ENCODE results near the gene NAPA.

Gene NAPA

GRCh38 chr19:47491358-47492136 is 23.3 kb downstream of the NAPA start:
- H3K14ac ChIP-seq (ENCODE audit: low read length): no peak overlapping the region
- no peak overlapping the region for H4K91ac ChIP-seq (ENCODE audit: low read depth, low read length)
- no peak overlapping the region for H3K9ac ChIP-seq (ENCODE audit: low read length)
- no peaks in the 10 kb centered on the region for H3K79me2 ChIP-seq (ENCODE audit: control insufficient read depth, insufficient read depth, low read length, poor library complexity)
- H3K4me2 ChIP-seq (ENCODE audit: low read length): no peak overlapping the region
- no peak overlapping the region for H3K4ac ChIP-seq (ENCODE audit: low read depth, low read length)
- H2BK120ac ChIP-seq (ENCODE audit: insufficient read depth, low read length, poor library complexity): no peak overlapping the region
- no peak overlapping the region for H2AK5ac ChIP-seq (ENCODE audit: low read length)
- WGBS (ENCODE audit: extremely low coverage, insufficient coverage, insufficient read length): no CpG with 5 or more reads among the region's 22 CpGs
- H2BK12ac ChIP-seq (ENCODE audit: low read length): no peak overlapping the region
- H3K18ac ChIP-seq (ENCODE audit: low read length): no peak overlapping the region
- H3K4me1 ChIP-seq (ENCODE audit: control insufficient read depth in 1 of 2, insufficient read depth in 2 of 2, low read length in 2 of 2): no peaks in the 10 kb centered on the region
- H3K23ac ChIP-seq (ENCODE audit: low read length): no peak overlapping the region
- H2BK5ac ChIP-seq (ENCODE audit: low read depth, low read length, poor library complexity): no peak overlapping the region
- H4K8ac ChIP-seq (ENCODE audit: low read depth, low read length): no peak overlapping the region
- H3K36me3 ChIP-seq (ENCODE audit: control insufficient read depth in 1 of 2, insufficient read depth in 2 of 2, low read length in 2 of 2): peaks cover 77 to 78% of the 10 kb centered on the region in 2 experiments
- H2AFZ ChIP-seq (ENCODE audit: insufficient read depth, low read length, poor library complexity): no peak overlapping the region
- no peak overlapping the region for H4K12ac ChIP-seq (ENCODE audit: low read depth, low read length)
- no peak for DNase-seq
- H3K27ac ChIP-seq (ENCODE audit: low read depth, low read length): no peak overlapping the region
- H3K79me1 ChIP-seq (ENCODE audit: low read length): no peaks in the 10 kb centered on the region
- H3K27me3 ChIP-seq (ENCODE audit: insufficient read depth, low read length): no peaks in the 10 kb centered on the region
- H3K9me3 ChIP-seq (ENCODE audit: insufficient read depth, low read depth, low read length): no peaks in the 10 kb centered on the region
- no peak overlapping the region for H3K4me3 ChIP-seq (ENCODE audit: low read depth, low read length)

- H2AK5ac ChIP-seq (ENCODE audit: low read length): no peak overlapping the region
These were observed 24.0 kb downstream of the NAPA start for GRCh38 chr19:47490847-47491246.

GRCh38 chr19:47490031-47490430 is 24.8 kb downstream of the NAPA start:
- Histone ChIP-seq H4K8ac (ENCODE audit: low read depth, low read length) (no peak overlapping the region), H2AFZ (ENCODE audit: insufficient read depth, low read length, poor library complexity) (no peak overlapping the region), H3K9me3 (ENCODE audit: insufficient read depth, low read depth, low read length) (no peaks in the 10 kb centered on the region), H3K23ac (ENCODE audit: low read length) (no peak overlapping the region), H2BK120ac (ENCODE audit: insufficient read depth, low read length, poor library complexity) (no peak overlapping the region), H3K4me3 (ENCODE audit: low read depth, low read length) (no peak overlapping the region), H3K27me3 (ENCODE audit: insufficient read depth, low read length) (no peaks in the 10 kb centered on the region), H3K18ac (ENCODE audit: low read length) (no peak overlapping the region), H3K4me2 (ENCODE audit: low read length) (no peak overlapping the region), H3K79me1 (ENCODE audit: low read length) (no peaks in the 10 kb centered on the region), H3K4me1 (ENCODE audit: control insufficient read depth in 1 of 2, insufficient read depth in 2 of 2, low read length in 2 of 2) (no peaks in the 10 kb centered on the region), H2BK5ac (ENCODE audit: low read depth, low read length, poor library complexity) (no peak overlapping the region), H2AK5ac (ENCODE audit: low read length) (no peak overlapping the region), H3K27ac (ENCODE audit: low read depth, low read length) (no peak overlapping the region), H3K79me2 (ENCODE audit: control insufficient read depth, insufficient read depth, low read length, poor library complexity) (no peaks in the 10 kb centered on the region), H4K12ac (ENCODE audit: low read depth, low read length) (no peak overlapping the region), H2BK12ac (ENCODE audit: low read length) (no peak overlapping the region), H3K4ac (ENCODE audit: low read depth, low read length) (no peak overlapping the region), H3K36me3 (ENCODE audit: control insufficient read depth in 1 of 2, insufficient read depth in 2 of 2, low read length in 2 of 2) (peaks cover 68 to 71% of the 10 kb centered on the region in 2 experiments), H3K14ac (ENCODE audit: low read length) (no peak overlapping the region), H3K9ac (ENCODE audit: low read length) (no peak overlapping the region), H4K91ac (ENCODE audit: low read depth, low read length) (no peak overlapping the region)
- WGBS (ENCODE audit: extremely low coverage, insufficient coverage, insufficient read length): 100% methylated on average over 7 of the region's 7 CpGs
- DNase-seq: no peak

More at GRCh38 chr19:47490847-47491246, 24.0 kb downstream of the NAPA start:
- Histone ChIP-seq H4K8ac (ENCODE audit: low read depth, low read length) (no peak overlapping the region), H3K4me3 (ENCODE audit: low read depth, low read length) (no peak overlapping the region), H3K36me3 (ENCODE audit: control insufficient read depth in 1 of 2, insufficient read depth in 2 of 2, low read length in 2 of 2) (peaks cover 72 to 73% of the 10 kb centered on the region in 2 experiments), H3K9ac (ENCODE audit: low read length) (no peak overlapping the region), H3K4me1 (ENCODE audit: control insufficient read depth in 1 of 2, insufficient read depth in 2 of 2, low read length in 2 of 2) (no peaks in the 10 kb centered on the region), H3K4ac (ENCODE audit: low read depth, low read length) (no peak overlapping the region), H3K79me2 (ENCODE audit: control insufficient read depth, insufficient read depth, low read length, poor library complexity) (no peaks in the 10 kb centered on the region), H3K18ac (ENCODE audit: low read length) (no peak overlapping the region), H3K9me3 (ENCODE audit: insufficient read depth, low read depth, low read length) (no peaks in the 10 kb centered on the region), H4K91ac (ENCODE audit: low read depth, low read length) (no peak overlapping the region), H2BK5ac (ENCODE audit: low read depth, low read length, poor library complexity) (no peak overlapping the region), H3K4me2 (ENCODE audit: low read length) (no peak overlapping the region), H3K27ac (ENCODE audit: low read depth, low read length) (no peak overlapping the region), H3K14ac (ENCODE audit: low read length) (no peak overlapping the region), H4K12ac (ENCODE audit: low read depth, low read length) (no peak overlapping the region), H2BK12ac (ENCODE audit: low read length) (no peak overlapping the region), H3K23ac (ENCODE audit: low read length) (no peak overlapping the region), H3K27me3 (ENCODE audit: insufficient read depth, low read length) (no peaks in the 10 kb centered on the region), H2AFZ (ENCODE audit: insufficient read depth, low read length, poor library complexity) (no peak overlapping the region), H3K79me1 (ENCODE audit: low read length) (no peaks in the 10 kb centered on the region), H2BK120ac (ENCODE audit: insufficient read depth, low read length, poor library complexity) (no peak overlapping the region)
- WGBS (ENCODE audit: extremely low coverage, insufficient coverage, insufficient read length): no CpG with 5 or more reads among the region's 3 CpGs
- DNase-seq: no peak

- H3K18ac ChIP-seq (ENCODE audit: low read length): no peak overlapping the region
- no peak overlapping the region for H4K91ac ChIP-seq (ENCODE audit: low read depth, low read length)
- H2BK5ac ChIP-seq (ENCODE audit: low read depth, low read length, poor library complexity): no peak overlapping the region
- no peaks in the 10 kb centered on the region for H3K9me3 ChIP-seq (ENCODE audit: insufficient read depth, low read depth, low read length)
- no peak overlapping the region for H2BK120ac ChIP-seq (ENCODE audit: insufficient read depth, low read length, poor library complexity)
- H3K27ac ChIP-seq (ENCODE audit: low read depth, low read length): no peak overlapping the region
- H3K4me2 ChIP-seq (ENCODE audit: low read length): no peak overlapping the region
- H2AK5ac ChIP-seq (ENCODE audit: low read length): no peak overlapping the region
- H3K79me1 ChIP-seq (ENCODE audit: low read length): peaks cover 2% of the 10 kb centered on the region
- peaks cover under 1% of the 10 kb centered on the region for H3K79me2 ChIP-seq (ENCODE audit: control insufficient read depth, insufficient read depth, low read length, poor library complexity)
- H3K14ac ChIP-seq (ENCODE audit: low read length): no peak overlapping the region
- no peak overlapping the region for H3K4ac ChIP-seq (ENCODE audit: low read depth, low read length)
- H4K8ac ChIP-seq (ENCODE audit: low read depth, low read length): no peak overlapping the region
- H3K9ac ChIP-seq (ENCODE audit: low read length): no peak overlapping the region
- no peak overlapping the region for H4K12ac ChIP-seq (ENCODE audit: low read depth, low read length)
- H3K36me3 ChIP-seq (ENCODE audit: control insufficient read depth in 1 of 2, insufficient read depth in 2 of 2, low read length in 2 of 2): peaks cover 68% of the 10 kb centered on the region in 2 experiments
- no peak overlapping the region for H2BK12ac ChIP-seq (ENCODE audit: low read length)
- H3K23ac ChIP-seq (ENCODE audit: low read length): no peak overlapping the region
- no peak overlapping the region for H3K4me3 ChIP-seq (ENCODE audit: low read depth, low read length)
- peaks cover 0 to under 1% of the 10 kb centered on the region in 2 experiments for H3K4me1 ChIP-seq (ENCODE audit: control insufficient read depth in 1 of 2, insufficient read depth in 2 of 2, low read length in 2 of 2)
- H3K27me3 ChIP-seq (ENCODE audit: insufficient read depth, low read length): no peaks in the 10 kb centered on the region
- WGBS (ENCODE audit: extremely low coverage, insufficient coverage, insufficient read length): no CpG with 5 or more reads among the region's 17 CpGs
- no peak for DNase-seq
- H2AFZ ChIP-seq (ENCODE audit: insufficient read depth, low read length, poor library complexity): no peak overlapping the region
These were observed 25.6 kb downstream of the NAPA start for GRCh38 chr19:47489072-47489914.
